Lung microvascular endothelial cell (primary cell): ENCODE measurements around the gene COG4. TPM values are rescaled to one million over a fixed set of nuclear protein-coding genes. Genes with fewer than 3 reads are reported as not detected.
A peak's percentile ranks its signal among the peaks of the same experiment; 100 is the strongest.

Experiments used
- DNase-seq, 2 donors: peaks; one replicate each; pipeline versions ENCODE4 v3.0.0 to v3.0.0-alpha.2; 2010; ENCODE audit warnings: low read depth in 2 of 2
- total RNA-seq: library from RNA; depleted of rRNA; stranded (reverse); fragments of >200 nt; gene quantifications from 2 replicates; pipeline ENCODE4 v1.2.1, GENCODE V29; 2014

Gene COG4
- total RNA-seq, 1 donor from 2014 or later, result 71.8 TPM

GRCh38 chr16:70527315-70527996 lies 4.1 kb upstream of the COG4 start:
- no peak for DNase-seq

- no peak for DNase-seq
Measured at GRCh38 chr16:70526403-70526802, 3.0 kb upstream of the COG4 start.

DNA sequence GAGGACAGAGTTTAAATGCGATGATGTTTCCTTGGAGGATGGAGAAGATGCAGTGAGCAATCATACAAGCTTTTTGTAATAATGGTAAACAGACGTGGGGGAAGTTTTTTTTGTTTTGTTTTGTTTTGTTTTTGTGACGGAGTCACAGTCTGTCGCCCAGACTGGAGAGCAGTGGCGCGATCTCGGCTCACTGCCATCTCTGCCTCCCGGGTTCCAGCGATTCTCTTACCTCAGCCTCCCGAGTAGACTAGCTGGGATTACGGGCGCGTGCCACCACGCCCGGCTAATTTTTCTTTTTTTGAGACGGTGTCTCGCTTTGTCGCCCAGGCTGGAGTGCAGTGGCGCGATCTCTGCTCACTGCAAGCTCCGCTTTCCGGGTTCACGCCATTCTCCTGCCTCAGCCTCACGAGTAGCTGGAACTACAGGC lies 1.1 kb upstream of the COG4 start:
- peak in 1 of 2 donors; percentile 41 for DNase-seq

DNA sequence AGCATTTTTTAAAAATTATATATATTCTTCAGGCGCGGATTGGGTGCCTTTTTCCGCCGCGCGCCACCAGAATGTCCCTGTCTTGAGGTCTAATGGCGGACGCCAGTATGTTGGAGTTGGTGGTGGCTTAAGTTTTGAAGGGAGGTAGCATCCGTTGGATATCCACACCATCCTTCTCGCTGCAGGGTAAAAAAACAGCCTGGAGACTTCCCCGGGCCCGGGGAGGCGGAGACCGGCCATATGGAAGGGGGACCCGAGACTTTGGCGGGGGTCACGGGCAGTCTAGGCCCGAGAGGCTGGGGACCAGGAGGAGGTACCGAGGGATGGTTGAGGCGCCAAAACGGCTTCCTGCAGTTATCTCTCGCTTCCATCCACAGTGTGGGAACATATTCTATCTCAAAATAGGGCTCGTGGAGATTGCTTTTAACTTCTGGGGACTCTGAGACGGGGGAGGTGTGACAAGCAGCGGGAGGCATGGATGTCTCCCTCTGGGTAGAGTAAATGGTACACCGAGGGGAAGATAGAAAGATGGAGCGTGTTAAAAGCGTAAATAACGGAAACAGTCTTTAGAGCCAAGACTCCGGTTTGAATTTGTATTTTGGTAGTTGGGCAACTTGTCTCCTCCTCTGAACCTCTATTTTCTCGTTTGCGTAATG lies 517 bp upstream of the COG4 start, which contains the start of gene SF3B3:
Gene SF3B3 (plus strand): TSS at position 74 of the 656 bp plus-strand sequence. CDS start 2,841 bp downstream, outside the sequence.
- peak in 1 of 2 donors; percentile 73 for DNase-seq

- DNase-seq, result no peak
Measured at GRCh38 chr16:70522216-70523075, 908 bp downstream of the COG4 start.

- peak in 1 of 2 donors; percentile 52 for DNase-seq
Measured at GRCh38 chr16:70520612-70521297, 2.6 kb downstream of the COG4 start.

- no peak for DNase-seq
Measured at GRCh38 chr16:70512456-70512855, 10.9 kb downstream of the COG4 start.

GRCh38 chr16:70511833-70512232 lies 11.5 kb downstream of the COG4 start:
- no peak for DNase-seq

- DNase-seq, result no peak
Measured at GRCh38 chr16:70510216-70510615, 13.1 kb downstream of the COG4 start.

DNA sequence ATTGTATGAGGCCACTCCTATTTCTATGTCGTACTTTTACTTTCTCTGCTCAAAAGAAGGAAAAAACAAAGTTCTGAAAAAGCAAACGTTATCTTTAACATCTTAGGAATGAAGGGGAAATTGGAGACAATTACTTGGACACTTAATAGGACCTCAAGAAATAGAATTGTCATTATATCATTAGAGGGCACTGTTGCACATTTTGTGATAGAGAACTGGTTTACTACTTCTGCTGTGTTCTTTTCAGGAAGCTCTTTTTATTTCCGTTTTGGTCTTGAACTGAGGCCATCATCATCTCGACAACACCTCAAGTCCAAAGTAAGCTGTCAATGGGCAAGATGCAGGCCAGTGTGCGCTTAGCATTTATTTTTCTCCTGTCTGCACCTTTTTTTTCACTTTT lies 14.6 kb downstream of the COG4 start:
- peak in 1 of 2 donors; percentile 59 for DNase-seq

DNA sequence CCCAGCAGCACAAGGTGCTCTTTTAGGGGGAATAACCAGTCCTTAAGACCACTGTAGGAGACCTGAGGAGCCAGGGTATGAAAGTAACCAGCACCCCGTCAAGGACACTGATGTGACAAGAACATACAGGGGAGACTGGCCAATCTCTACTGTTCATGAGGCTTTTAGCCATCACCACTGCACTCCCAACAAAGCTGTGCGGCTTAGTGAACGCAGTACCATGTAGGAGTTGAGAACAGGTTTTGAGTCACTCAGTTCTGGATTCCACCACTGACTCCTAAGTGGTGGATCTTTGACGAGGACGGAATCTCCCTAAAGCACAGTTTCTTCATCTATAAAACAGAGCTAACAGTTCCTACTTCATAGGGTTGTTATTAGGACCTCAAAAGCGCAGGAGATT lies 26.8 kb downstream of the COG4 start:
- DNase-seq, result no peak

- DNase-seq, result no peak
Measured at GRCh38 chr16:70495425-70496182, 27.8 kb downstream of the COG4 start.

DNA sequence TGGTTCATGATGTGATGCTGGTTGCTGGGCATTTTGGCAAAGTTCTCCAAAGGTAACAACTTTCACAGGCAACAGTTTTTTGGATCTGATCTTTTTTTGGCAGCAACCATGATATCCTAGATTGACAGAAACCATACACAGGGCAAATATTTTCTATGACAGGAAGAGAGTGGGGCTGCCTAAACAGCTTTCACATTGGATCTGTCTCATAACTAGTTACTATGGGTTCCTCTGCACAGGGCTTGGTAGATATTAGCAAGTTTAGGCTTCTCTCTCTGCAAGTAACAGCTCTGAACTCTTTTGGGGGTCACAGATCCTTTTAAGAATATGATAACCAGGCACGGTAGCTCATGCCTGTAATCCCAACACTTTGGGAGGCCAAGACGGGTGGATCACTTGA lies 28.6 kb downstream of the COG4 start:
- no peak for DNase-seq

- no peak for DNase-seq
Measured at GRCh38 chr16:70494202-70494770, 29.1 kb downstream of the COG4 start.

DNA sequence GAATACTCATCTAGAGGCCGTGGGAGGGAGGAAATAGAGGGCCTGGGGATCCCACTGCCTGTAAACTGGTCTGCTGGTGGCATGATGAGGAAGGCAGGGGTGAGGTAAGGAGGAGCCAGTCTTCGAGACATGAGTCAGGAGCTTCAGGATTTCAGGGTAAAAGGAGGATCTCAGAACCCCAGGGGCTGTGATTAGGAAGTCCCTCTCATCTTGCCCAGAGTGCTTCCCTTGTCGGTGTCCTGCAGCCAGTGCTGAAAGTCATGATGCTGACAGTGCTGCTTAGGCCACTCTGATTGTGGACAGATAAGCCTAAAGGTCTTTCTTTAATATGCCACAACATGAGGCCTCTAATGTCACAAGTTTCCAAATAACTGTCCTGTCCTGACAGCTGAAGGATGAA lies 29.6 kb downstream of the COG4 start:
- no peak for DNase-seq

GRCh38 chr16:70490261-70490660 lies 33.1 kb downstream of the COG4 start:
- peak in 1 of 2 donors; percentile 56 for DNase-seq

DNA sequence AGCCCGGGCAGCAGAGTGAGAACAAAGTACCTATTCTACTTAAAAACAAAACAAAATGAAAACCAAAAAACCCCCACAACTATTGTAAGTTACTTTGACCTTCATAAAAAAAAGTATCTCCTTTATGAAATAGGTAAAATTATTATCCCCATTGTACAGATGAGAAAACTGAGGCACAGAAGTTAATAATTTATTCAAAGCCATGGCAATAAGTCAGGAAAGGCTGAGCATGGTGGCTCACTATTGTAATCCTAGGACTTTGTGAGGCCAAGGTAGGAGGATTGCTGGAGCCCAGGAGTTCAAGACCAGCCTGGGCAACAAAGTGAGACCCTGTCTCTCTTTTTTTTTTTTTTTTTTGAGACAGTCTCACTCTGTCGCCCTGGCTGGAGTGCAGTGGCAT lies 38.5 kb downstream of the COG4 start:
- no peak for DNase-seq

GRCh38 chr16:70483426-70483825 lies 39.9 kb downstream of the COG4 start:
- no peak for DNase-seq

DNA sequence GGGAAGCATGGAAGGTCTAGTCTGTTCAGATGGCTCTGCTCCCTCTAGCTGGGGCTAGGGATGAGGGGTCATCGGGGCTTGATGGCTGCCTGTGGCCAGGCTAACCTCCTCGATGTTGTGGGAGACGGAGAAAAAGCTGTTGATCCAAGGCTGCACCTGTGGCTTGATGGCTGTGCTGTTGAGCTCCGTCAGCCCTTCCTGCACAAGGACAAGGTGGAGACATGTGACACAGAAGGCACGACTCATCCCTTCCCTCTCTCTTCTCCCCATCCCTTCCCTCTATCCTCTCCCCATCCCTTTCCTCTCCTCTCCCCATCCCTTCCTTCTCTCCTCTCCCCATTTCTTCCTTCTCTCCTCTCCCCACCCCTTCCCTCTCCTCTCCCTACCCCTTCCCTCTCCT lies 40.7 kb downstream of the COG4 start:
- no peak for DNase-seq

DNA sequence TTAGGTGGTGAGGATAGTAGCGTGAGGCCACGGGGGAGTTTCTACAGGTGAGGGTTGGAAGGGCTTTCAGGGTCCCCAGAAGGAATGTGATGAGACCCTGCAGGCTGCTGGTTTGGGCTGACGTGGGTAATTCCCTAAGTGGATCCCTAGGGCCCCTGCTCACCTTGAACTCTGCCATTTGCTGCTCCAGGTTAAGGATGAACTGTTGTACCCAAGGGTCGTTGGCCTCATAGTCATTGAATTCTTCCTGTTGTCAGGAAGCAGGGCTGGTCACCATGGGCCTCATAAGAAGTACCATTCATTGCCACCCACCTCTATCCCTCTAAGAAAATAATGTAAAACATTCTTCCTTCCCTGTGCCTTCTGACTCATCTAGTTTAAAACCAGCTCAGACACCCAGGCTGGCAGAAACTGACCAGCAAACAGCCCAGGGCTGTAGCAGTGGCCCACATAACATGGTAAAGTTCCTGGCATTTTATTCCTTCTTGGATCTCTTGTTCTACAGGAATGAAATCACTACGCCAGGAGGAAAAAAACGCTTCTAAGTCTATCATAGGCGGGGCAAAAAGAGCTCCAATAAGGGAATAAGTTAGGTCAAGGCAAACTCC lies 41.3 kb downstream of the COG4 start:
- no peak for DNase-seq
